K562 (cell line): Measurements from ENCODE around the gene CPED1. TPM values are rescaled to one million over a fixed set of nuclear protein-coding genes. Genes with fewer than 3 reads are reported as not detected.

ENCODE experiments used
- CHD7 ChIP-seq: fragments of 200-600 bp; sonication (generic); IDR thresholded peaks from one replicate; pipeline ENCODE4 v1.6.1; 2012; ENCODE audit warnings: mild to moderate bottlenecking, low read depth, low read length, inconsistent platforms
- EP300 ChIP-seq: IDR thresholded peaks from 2 replicates; pipeline ENCODE4 v1.6.1; 2012; ENCODE audit warnings: low read length, improper control_type of control experiment
- HDAC3 ChIP-seq: fragments of 450-650 bp; IDR thresholded peaks from 2 replicates; pipeline ENCODE4 v1.6.1; 2018; ENCODE audit warnings: borderline replicate concordance, mild to moderate bottlenecking, moderate library complexity; ENCODE audit not compliant: partially characterized antibody
- KHSRP ChIP-seq: fragments of 450-650 bp; IDR thresholded peaks from 2 replicates; pipeline ENCODE4 v1.6.1; 2017
- TRIM28 ChIP-seq: fragments of 450-650 bp; IDR thresholded peaks from 2 replicates; pipeline ENCODE4 v1.6.1; 2017
- ZNF3 ChIP-seq: fragments of 250-450 bp; sonication (Bioruptor Pico); IDR thresholded peaks from 2 replicates; pipeline ENCODE4 v1.5.0; 2021; ENCODE audit warnings: mild to moderate bottlenecking, moderate library complexity
- ZNF384 ChIP-seq: IDR thresholded peaks from 2 replicates; pipeline ENCODE4 v1.6.1; 2012; ENCODE audit warnings: low read depth, low read length, improper control_type of control experiment
- ZNF589 ChIP-seq: fragments of 200-800 bp; sonication (Bioruptor generic); IDR thresholded peaks from 2 replicates; pipeline ENCODE4 v1.6.1; 2016; ENCODE audit warnings: low read depth, missing genetic modification characterization, missing compliant biosample characterization
- polyA plus RNA-seq, 8 experiments: library from polyadenylated mRNA; depleted of rRNA in 4 of 8; stranded (reverse) in 5 of 8; unstranded in 3 of 8; fragments of >200 nt; fragmentation: Nextera tagmentation in 2 of 8; fragmentation: Illumina TruSeq in 1 of 8; extraction: Ambion mirVana in 2 of 8; extraction: Trizol in 1 of 8; gene quantifications; 2 replicates each; pipeline versions ENCODE4 v1.2.1 to v1.2.3, GENCODE V29; 2011 to 2014; ENCODE audit warnings: inconsistent platforms in 1 of 8, missing spikeins in 1 of 8
- total RNA-seq, 7 experiments: library from RNA; depleted of rRNA in 6 of 7; stranded (reverse); fragments of >200 nt in 6 of 7; fragmentation: Illumina TruSeq in 2 of 7; extraction: Trizol in 2 of 7; gene quantifications; 2 replicates each; pipeline versions ENCODE4 v1.2.1 to v1.2.3, GENCODE V29; 2011 to 2021; ENCODE audit warnings: low replicate concordance in 1 of 7
- TF ChIP-seq, protein P1 (sequence below): fragments of 450-650 bp; formaldehyde crosslinking; IDR thresholded peaks from 2 replicates; pipeline ENCODE4 v1.4.0; 2020; ENCODE audit warnings: mild to moderate bottlenecking, moderate library complexity

The CPED1 gene
- total and polyA plus RNA-seq, 9 of the 15 experiments (the other 6 are each of a cell fraction or from before 2014, with no cell fraction given) = 195 to 393 (median 290) TPM

DNA sequence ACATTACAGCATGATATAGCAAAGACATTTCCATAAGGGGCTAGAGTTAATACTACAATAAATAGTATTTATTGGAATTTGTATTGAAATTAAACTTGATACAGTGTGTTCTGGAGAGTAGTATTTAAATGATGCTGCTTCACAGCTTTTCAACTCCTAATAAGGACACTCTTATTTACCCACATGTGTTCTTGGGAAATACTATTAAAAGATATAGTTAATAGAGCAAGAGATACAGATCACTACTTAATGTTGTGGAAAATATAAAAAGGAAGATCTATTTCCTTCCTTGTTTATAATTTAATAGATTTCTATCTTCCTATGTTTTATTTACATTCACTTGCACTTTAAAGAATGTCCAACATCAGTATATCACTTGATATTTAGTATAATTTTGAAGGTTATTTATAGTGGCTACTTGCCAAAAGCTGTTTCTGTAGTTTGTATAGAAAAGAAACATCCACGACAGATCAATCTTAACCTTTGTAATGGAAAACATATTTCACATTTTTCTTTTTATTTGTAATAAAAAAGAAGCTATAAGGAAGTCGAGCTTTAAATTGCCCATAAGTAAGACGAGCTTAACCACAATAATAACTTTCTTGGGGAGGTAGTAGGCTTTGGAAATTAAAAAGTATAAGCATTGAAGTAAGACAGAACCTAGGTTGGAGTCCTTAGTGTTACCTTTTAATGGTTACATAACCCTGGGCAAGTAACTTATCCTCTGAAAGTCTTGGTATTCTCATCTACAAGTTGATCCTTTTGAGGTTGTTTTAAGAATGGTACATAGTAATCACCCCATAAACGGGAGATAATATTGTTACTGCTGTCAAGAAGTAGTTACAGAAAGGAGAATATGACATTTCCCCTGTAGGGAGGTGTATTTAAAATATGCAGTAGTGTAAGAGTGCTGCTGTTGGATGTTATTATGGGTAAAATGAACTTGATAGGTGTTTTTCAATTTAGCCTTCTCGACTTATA, 32.8 kb downstream of the CPED1 start (continued):
- TF ChIP-seq CHD7 = no peak
- peak; percentile 11 for TF ChIP-seq HDAC3
- TF ChIP-seq ZNF3 (CRISPR knock-in tag) = no peak
- TF ChIP-seq ZNF384 = no peak
- no peak for TF ChIP-seq TRIM28
- 0 out of 2 replicates have a peak, but pooled peaks have one; percentile 29 for TF ChIP-seq KHSRP
- no peak for TF ChIP-seq EP300
- TF ChIP-seq, protein P1, sequence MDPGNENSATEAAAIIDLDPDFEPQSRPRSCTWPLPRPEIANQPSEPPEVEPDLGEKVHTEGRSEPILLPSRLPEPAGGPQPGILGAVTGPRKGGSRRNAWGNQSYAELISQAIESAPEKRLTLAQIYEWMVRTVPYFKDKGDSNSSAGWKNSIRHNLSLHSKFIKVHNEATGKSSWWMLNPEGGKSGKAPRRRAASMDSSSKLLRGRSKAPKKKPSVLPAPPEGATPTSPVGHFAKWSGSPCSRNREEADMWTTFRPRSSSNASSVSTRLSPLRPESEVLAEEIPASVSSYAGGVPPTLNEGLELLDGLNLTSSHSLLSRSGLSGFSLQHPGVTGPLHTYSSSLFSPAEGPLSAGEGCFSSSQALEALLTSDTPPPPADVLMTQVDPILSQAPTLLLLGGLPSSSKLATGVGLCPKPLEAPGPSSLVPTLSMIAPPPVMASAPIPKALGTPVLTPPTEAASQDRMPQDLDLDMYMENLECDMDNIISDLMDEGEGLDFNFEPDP (CRISPR knock-in tag) = no peak
- TF ChIP-seq ZNF589 (CRISPR knock-in tag) = no peak
